HEK293T (cell line): ENCODE measurements around the gene DDX20.

ENCODE experiments used
- ARNT ChIP-seq: fragments of 450-650 bp; IDR thresholded peaks from 2 replicates; pipeline ENCODE4 v1.6.1; 2017; ENCODE audit warnings: mild to moderate bottlenecking
- BHLHE40 ChIP-seq: fragments of 450-650 bp; IDR thresholded peaks from 2 replicates; pipeline ENCODE4 v1.6.1; 2016; ENCODE audit warnings: mild to moderate bottlenecking, moderate library complexity, borderline replicate concordance
- FOXA1 ChIP-seq: fragments of 450-650 bp; IDR thresholded peaks from 2 replicates; pipeline ENCODE4 v1.6.1; 2016; ENCODE audit warnings: mild to moderate bottlenecking
- FOXK2 ChIP-seq: fragments of 450-650 bp; IDR thresholded peaks from 2 replicates; pipeline ENCODE4 v1.6.1; 2016; ENCODE audit warnings: mild to moderate bottlenecking
- FOXM1 ChIP-seq: fragments of 450-650 bp; IDR thresholded peaks from 2 replicates; pipeline ENCODE4 v1.6.1; 2017; ENCODE audit warnings: mild to moderate bottlenecking, borderline replicate concordance
- HDGF ChIP-seq: fragments of 450-650 bp; IDR thresholded peaks from 2 replicates; pipeline ENCODE4 v1.6.1; 2017; ENCODE audit warnings: antibody characterized with exemption, borderline replicate concordance
- L3MBTL2 ChIP-seq: fragments of 450-650 bp; conservative IDR thresholded peaks from 2 replicates; pipeline ENCODE4 v1.6.1; 2016; ENCODE audit warnings: mild to moderate bottlenecking
- LEF1 ChIP-seq: fragments of 450-650 bp; IDR thresholded peaks from 2 replicates; pipeline ENCODE4 v1.6.1; 2017; ENCODE audit warnings: mild to moderate bottlenecking, borderline replicate concordance
- NFRKB ChIP-seq: fragments of 450-650 bp; IDR thresholded peaks from 2 replicates; pipeline ENCODE4 v1.6.1; 2016; ENCODE audit warnings: mild to moderate bottlenecking, moderate library complexity
- SP1 ChIP-seq: fragments of 450-650 bp; IDR thresholded peaks from 2 replicates; pipeline ENCODE4 v1.6.1; 2017
- SUZ12 ChIP-seq: fragments of 450-650 bp; IDR thresholded peaks from 2 replicates; pipeline ENCODE4 v1.6.1; 2016; ENCODE audit warnings: mild to moderate bottlenecking
- TARDBP ChIP-seq: fragments of 450-650 bp; IDR thresholded peaks from 2 replicates; pipeline ENCODE4 v1.6.1; 2016
- ZNF384 ChIP-seq: fragments of 450-650 bp; IDR thresholded peaks from 2 replicates; pipeline ENCODE4 v1.6.1; 2016
- TF ChIP-seq, protein P1 (sequence below): fragments of 450-650 bp; IDR thresholded peaks from 2 replicates; pipeline ENCODE4 v1.6.1; 2016

DNA sequence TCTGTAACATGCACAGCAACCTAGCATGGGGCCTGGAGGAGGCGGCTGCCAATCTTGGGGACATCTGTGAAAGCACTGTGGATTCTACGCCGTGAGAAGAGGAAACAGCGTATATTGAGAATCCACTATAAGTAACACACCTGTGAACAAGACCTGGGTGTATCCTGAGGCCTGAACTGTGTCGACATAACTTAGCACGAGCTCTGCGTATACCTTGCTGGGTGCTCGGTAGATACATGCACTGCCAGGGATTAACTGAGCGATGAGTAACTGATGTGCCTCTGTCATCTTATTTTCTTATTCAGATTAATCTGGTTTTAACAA is 58.6 kb downstream of the DDX20 start:
- TF ChIP-seq ARNT, result no peak
- no peak for TF ChIP-seq FOXA1
- TF ChIP-seq BHLHE40, result no peak
- TF ChIP-seq SP1, result no peak
- no peak for TF ChIP-seq FOXK2
- TF ChIP-seq, protein P1, sequence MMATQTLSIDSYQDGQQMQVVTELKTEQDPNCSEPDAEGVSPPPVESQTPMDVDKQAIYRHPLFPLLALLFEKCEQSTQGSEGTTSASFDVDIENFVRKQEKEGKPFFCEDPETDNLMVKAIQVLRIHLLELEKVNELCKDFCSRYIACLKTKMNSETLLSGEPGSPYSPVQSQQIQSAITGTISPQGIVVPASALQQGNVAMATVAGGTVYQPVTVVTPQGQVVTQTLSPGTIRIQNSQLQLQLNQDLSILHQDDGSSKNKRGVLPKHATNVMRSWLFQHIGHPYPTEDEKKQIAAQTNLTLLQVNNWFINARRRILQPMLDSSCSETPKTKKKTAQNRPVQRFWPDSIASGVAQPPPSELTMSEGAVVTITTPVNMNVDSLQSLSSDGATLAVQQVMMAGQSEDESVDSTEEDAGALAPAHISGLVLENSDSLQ, result no peak
- TF ChIP-seq SUZ12, result no peak
- no peak for TF ChIP-seq NFRKB
- TF ChIP-seq FOXM1, result no peak
- TF ChIP-seq ZNF384, result no peak
- no peak for TF ChIP-seq TARDBP
- TF ChIP-seq L3MBTL2, result no peak
- TF ChIP-seq HDGF, result no peak
- TF ChIP-seq LEF1, result no peak
